Pancreas (tissue), 10 donors: Measurements from ENCODE around the gene KIF5A. TPM values are rescaled to one million over a fixed set of nuclear protein-coding genes. Genes with fewer than 3 reads are reported as not detected.
A peak's percentile ranks its signal among the peaks of the same experiment; 100 is the strongest.
"Not testable (repeated sequence)": the region's sequence is repeated elsewhere in the genome, so short reads cannot be mapped to it uniquely, and the experiment has no call there.

ENCODE experiments used
- ATAC-seq, 4 donors: fragments of 200-7000 bp; cut with Tn5 transposase; one replicate each; pipeline versions ENCODE4 v1.8.0 to v1.9.1; 2020; ENCODE audit warnings: mild to moderate bottlenecking in 4 of 4, moderate library complexity in 4 of 4
- DNase-seq, 6 donors: peaks; one replicate each; pipeline ENCODE4 v3.0.0-alpha.2; 2020
- FAIRE-seq: peaks from 2 replicates; lab custom pipeline; 2012; peaks lifted over from hg19 to GRCh38; lab: Jason Lieb, UNC
- H3K27ac ChIP-seq, 4 donors: fragments of 200-600 bp; sonication (generic); 1 replicate in 3 of 4; 2 replicates in 1 of 4; pipeline versions ENCODE4 v1.5.0 to v1.8.0; 2020
- H3K27me3 ChIP-seq, 4 donors: fragments of 200-600 bp; one replicate each; pipeline ENCODE4 v1.8.0; 2021
- H3K36me3 ChIP-seq, 3 donors: fragments of 200-600 bp; sonication (generic) in 1 of 3; one replicate each; pipeline versions ENCODE4 v1.5.0 to v1.8.0; 2020 to 2021
- H3K4me1 ChIP-seq, 3 donors: fragments of 200-600 bp; one replicate each; pipeline ENCODE4 v1.8.0; 2021
- H3K4me3 ChIP-seq, 4 donors: fragments of 200-600 bp; sonication (generic) in 2 of 4; one replicate each; pipeline versions ENCODE4 v1.5.0 to v1.8.0; 2020 to 2021
- H3K9me3 ChIP-seq, 4 donors: fragments of 200-600 bp; one replicate each; pipeline ENCODE4 v1.8.0; 2021
- CTCF ChIP-seq, 4 donors: fragments of 200-600 bp; sonication (generic) in 3 of 4; IDR thresholded peaks; one replicate each; pipeline versions ENCODE4 v1.5.0 to v1.8.0; 2021; ENCODE audit warnings: antibody characterized with exemption in 4 of 4
- WGBS, 2 donors: extraction: QIAGEN DNeasy Blood & Tissue Kit; methylation state at CpG; one replicate each; pipeline ENCODE4 v1.1.7; 2013; 5-methylcytosine and 5-hydroxymethylcytosine counted together
- intact Hi-C, 3 donors: fragments of 100-400 bp; cut with DNase I; formaldehyde crosslinking; loops; one replicate each; pipeline versions ENCODE4 v1.11.1 to v1.14.2; 2022
- polyA plus RNA-seq, 2 donors: library from polyadenylated mRNA; stranded (reverse); fragments of 200-250 nt; gene quantifications; one replicate each; pipeline ENCODE4 v1.2.3, GENCODE V29; 2013
- total RNA-seq, 6 donors: library from RNA; stranded (reverse); fragmentation: NEBNext Ultra II Directional in 4 of 6; extraction: Animal tissue kit (Norgen Biotek cat#: 25700) in 4 of 6; gene quantifications; one replicate each; pipeline versions ENCODE4 v1.2.1 to v1.2.4, GENCODE V29; 2021 to 2023
- donor health status: healthy with polysubstance abuse.
- donor health status: DM: no; HTN: no; CAD: no; lungs with moderate emphysema.
- donor health status: DM: no; HTN: no; CAD: no.
- donor health status: control.
- donor health status: control.
- donor health status: Bipolar disorder and iron deficiency.
- donor health status: DM: yes; HTN: yes; CAD: no.
- donor health status: DM: no; HTN: no; CAD: no.
- donor health status: DM: no; HTN: no; CAD: no.
- donor health status: DM: yes; HTN: yes; CAD: no.

Gene KIF5A
- total and polyA plus RNA-seq, 8 donors: 0.25 to 2.9 (median 0.68) TPM

- H3K36me3 ChIP-seq: peaks cover 0 to 32% (median 20%) of the 10 kb centered on the region in 3 donors
- intact Hi-C loops: no loop called here
- no peak for FAIRE-seq
- no peaks in the 10 kb centered on the region for H3K9me3 ChIP-seq
- 28 to 59% methylated on average over 1 of the region's 1 CpG for WGBS, 2 donors
- no peak for TF ChIP-seq CTCF (IDR thresholded peaks at IDR 0.05)
- H3K27me3 ChIP-seq: no peaks in the 10 kb centered on the region
- no peak overlapping the region for H3K4me3 ChIP-seq
- no peak for ATAC-seq
- peaks cover 27 to 44% (median 35%) of the 10 kb centered on the region in 3 donors for H3K4me1 ChIP-seq
- no peak for DNase-seq
- peak overlapping the region in 1 of 4 donors; percentile 93 for H3K27ac ChIP-seq
Measured at GRCh38 chr12:57517187-57517586, 32.7 kb upstream of the KIF5A start.

GRCh38 chr12:57517718-57518117 lies 32.1 kb upstream of the KIF5A start:
- H3K4me3 ChIP-seq: peak overlapping the region in 2 of 4 donors; percentile 54 to 58
- intact Hi-C loops, FAIRE-seq, DNase-seq, ATAC-seq, H3K27me3 ChIP-seq, H3K9me3 ChIP-seq: not testable (repeated sequence)
- peaks cover 0 to 27% (median 17%) of the 10 kb centered on the region in 3 donors for H3K36me3 ChIP-seq
- peak overlapping the region in 3 of 4 donors; percentile 3 to 93 (median 40) for H3K27ac ChIP-seq
- H3K4me1 ChIP-seq: peaks cover 27 to 44% (median 35%) of the 10 kb centered on the region in 3 donors
- WGBS, 2 donors: 71% methylated on average over 10 of the region's 10 CpGs

GRCh38 chr12:57518176-57518919 lies 31.5 kb upstream of the KIF5A start:
- H3K27ac ChIP-seq: peak overlapping the region in 3 of 4 donors; percentile 3 to 98 (median 93)
- no peak for ATAC-seq
- TF ChIP-seq CTCF (IDR thresholded peaks at IDR 0.05): no peak
- no peaks in the 10 kb centered on the region for H3K27me3 ChIP-seq
- H3K4me1 ChIP-seq: peaks cover 27 to 44% (median 35%) of the 10 kb centered on the region in 3 donors
- H3K4me3 ChIP-seq: peak overlapping the region in 2 of 4 donors; percentile 54 to 58
- peaks cover 0 to 22% (median 15%) of the 10 kb centered on the region in 3 donors for H3K36me3 ChIP-seq
- 36% methylated on average over 8 of the region's 8 CpGs for WGBS, 2 donors
- intact Hi-C loops: no loop called here
- H3K9me3 ChIP-seq: no peaks in the 10 kb centered on the region
- no peak for DNase-seq
- no peak for FAIRE-seq

GRCh38 chr12:57518920-57519795 lies 30.7 kb upstream of the KIF5A start:
- peak overlapping the region; percentile 54 to 93 (median 68) for H3K4me3 ChIP-seq
- ATAC-seq (peak in 3 of 4 donors; percentile 5 to 9 (median 7)), FAIRE-seq (no peak), DNase-seq (peak in 4 of 6 donors; percentile 45 to 67 (median 54))
- no peaks in the 10 kb centered on the region for H3K9me3 ChIP-seq
- peaks cover 0 to 22% (median 15%) of the 10 kb centered on the region in 3 donors for H3K36me3 ChIP-seq
- 12% methylated on average over 7 of the region's 7 CpGs for WGBS, 2 donors
- H3K27me3 ChIP-seq: no peaks in the 10 kb centered on the region
- H3K4me1 ChIP-seq: peaks cover 35 to 50% (median 42%) of the 10 kb centered on the region in 3 donors
- H3K27ac ChIP-seq: peak overlapping the region; percentile 83 to 98 (median 94)
- TF ChIP-seq CTCF (IDR thresholded peaks at IDR 0.05): no peak
- intact Hi-C loops: no loop called here

- intact Hi-C loops: no loop called here
Measured at GRCh38 chr12:57519796-57520052, 30.1 kb upstream of the KIF5A start.

More at GRCh38 chr12:57519796-57520052, 30.1 kb upstream of the KIF5A start:
- Histone ChIP-seq H3K36me3 (peaks cover 0 to 18% (median 15%) of the 10 kb centered on the region in 3 donors), H3K27ac (peak overlapping the region; percentile 83 to 98 (median 94)), H3K4me1 (peaks cover 41 to 53% (median 44%) of the 10 kb centered on the region in 3 donors), H3K4me3 (peak overlapping the region; percentile 54 to 93 (median 68)), H3K27me3 (no peaks in the 10 kb centered on the region), H3K9me3 (no peaks in the 10 kb centered on the region)
- no peak for TF ChIP-seq CTCF (IDR thresholded peaks at IDR 0.05)
- ATAC-seq: peak in 1 of 4 donors; percentile 21
- no peak for FAIRE-seq
- WGBS, 2 donors: 0% methylated on average over 8 of the region's 8 CpGs
- peak in 3 of 6 donors; percentile 60 to 71 (median 62) for DNase-seq
